NCI-H2196 (cell line): ENCODE data around the gene EIF3F.

ENCODE experiments used
- DNase-seq: peaks from one replicate; lab custom pipeline; 2025; ENCODE audit not compliant: unreplicated experiment; lab: John Stamatoyannopoulos, UW

Gene EIF3F

GRCh38 chr11:8036002-8036802, 49.1 kb downstream of the EIF3F start:
- no peak for DNase-seq

GRCh38 chr11:8036986-8037385, 49.8 kb downstream of the EIF3F start:
- no peak for DNase-seq

GRCh38 chr11:8038393-8038792, 51.3 kb downstream of the EIF3F start:
- DNase-seq = peak; percentile 31

GRCh38 chr11:8038811-8039529, 51.8 kb downstream of the EIF3F start:
- no peak for DNase-seq

GRCh38 chr11:8039530-8040260, 52.6 kb downstream of the EIF3F start:
- DNase-seq = no peak

GRCh38 chr11:8040261-8040920, 53.3 kb downstream of the EIF3F start:
- DNase-seq = no peak

- DNase-seq = no peak
Measured at GRCh38 chr11:8040921-8041285, 53.8 kb downstream of the EIF3F start.

GRCh38 chr11:8041576-8041975, 54.4 kb downstream of the EIF3F start:
- no peak for DNase-seq

- DNase-seq = no peak
Measured at GRCh38 chr11:8043756-8044155, 56.6 kb downstream of the EIF3F start.

- no peak for DNase-seq
Measured at GRCh38 chr11:8045839-8046238, 58.7 kb downstream of the EIF3F start.

- no peak for DNase-seq
Measured at GRCh38 chr11:8047382-8047781, 60.2 kb downstream of the EIF3F start.

GRCh38 chr11:8049084-8049483, 61.9 kb downstream of the EIF3F start:
- no peak for DNase-seq
